T47D (cell line): ENCODE data around the gene MARVELD2.
"Not testable (repeated sequence)": the region's sequence is repeated elsewhere in the genome, so short reads cannot be mapped to it uniquely, and the experiment has no call there.

ENCODE experiments used
- DNase-seq, 2 experiments: peaks; one replicate each; pipeline versions ENCODE4 v3.0.0 to v3.0.0-alpha.2; 2011 to 2012; ENCODE audit warnings: low read depth in 1 of 2, low spot score in 1 of 2
- JUND ChIP-seq: IDR thresholded peaks from 2 replicates; pipeline ENCODE4 v1.6.1; 2012; ENCODE audit warnings: low read depth
- in situ Hi-C: cut with HindIII; loops from 2 replicates; pipeline ENCODE4 v1.10.0; 2016; ENCODE audit warnings: low sequenced_read_pairs, low pct_unique_long_range_greater_than_20kb

The MARVELD2 gene

GRCh38 chr5:69454460-69455249, 39.7 kb downstream of the MARVELD2 start:
- no peak for DNase-seq
- no peak for TF ChIP-seq JUND
- in situ Hi-C loops: no loop called here

- DNase-seq, in situ Hi-C loops: not testable (repeated sequence)
Measured at GRCh38 chr5:69455428-69455988, 40.6 kb downstream of the MARVELD2 start.

DNA sequence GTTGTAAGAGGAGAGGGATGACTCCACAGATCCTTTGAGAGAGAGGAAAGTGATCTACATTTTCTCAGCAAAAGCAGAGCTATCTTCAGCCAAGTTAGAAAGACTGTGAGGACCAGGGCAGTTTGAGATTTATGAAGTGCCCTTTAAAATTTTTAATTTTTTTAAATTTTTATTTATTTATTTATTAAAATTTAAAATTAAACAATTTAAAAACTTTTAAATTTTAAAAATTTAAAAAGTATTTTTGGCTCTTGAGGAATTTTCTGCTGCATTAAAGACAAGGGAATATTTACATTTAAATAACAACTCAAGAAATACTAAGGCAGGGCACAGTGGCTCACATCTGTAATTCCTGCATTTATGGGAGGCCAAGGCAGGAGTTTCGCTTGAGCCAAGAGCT, 47.3 kb downstream of the MARVELD2 start:
- in situ Hi-C loops: no loop called here
- no peak for DNase-seq
- TF ChIP-seq JUND: no peak

GRCh38 chr5:69466375-69466774, 51.5 kb downstream of the MARVELD2 start:
- not testable (repeated sequence) for DNase-seq

GRCh38 chr5:69467442-69468225, 52.7 kb downstream of the MARVELD2 start:
- in situ Hi-C loops: no loop called here
- no peak for TF ChIP-seq JUND
- DNase-seq: no peak

More at GRCh38 chr5:69466375-69466774, 51.5 kb downstream of the MARVELD2 start:
- in situ Hi-C loops: not testable (repeated sequence)

GRCh38 chr5:69468631-69469030, 53.7 kb downstream of the MARVELD2 start:
- DNase-seq: no peak
- in situ Hi-C loops: no loop called here
- TF ChIP-seq JUND: no peak

GRCh38 chr5:69471516-69471915, 56.6 kb downstream of the MARVELD2 start:
- DNase-seq, in situ Hi-C loops: not testable (repeated sequence)

GRCh38 chr5:69472535-69473143, 57.7 kb downstream of the MARVELD2 start:
- DNase-seq, in situ Hi-C loops: not testable (repeated sequence)

- no peak for DNase-seq
- in situ Hi-C loops: no loop called here
- TF ChIP-seq JUND: no peak
Measured at GRCh38 chr5:69477170-69477569, 62.3 kb downstream of the MARVELD2 start.

GRCh38 chr5:69478296-69478695, 63.4 kb downstream of the MARVELD2 start:
- in situ Hi-C loops: not testable (repeated sequence)

GRCh38 chr5:69484891-69485290, 70.0 kb downstream of the MARVELD2 start:
- DNase-seq: no peak
- TF ChIP-seq JUND: no peak
- in situ Hi-C loops: no loop called here

More at GRCh38 chr5:69478296-69478695, 63.4 kb downstream of the MARVELD2 start:
- DNase-seq: not testable (repeated sequence)

GRCh38 chr5:69485471-69485870, 70.6 kb downstream of the MARVELD2 start:
- DNase-seq: no peak
- no peak for TF ChIP-seq JUND
- in situ Hi-C loops: no loop called here

DNA sequence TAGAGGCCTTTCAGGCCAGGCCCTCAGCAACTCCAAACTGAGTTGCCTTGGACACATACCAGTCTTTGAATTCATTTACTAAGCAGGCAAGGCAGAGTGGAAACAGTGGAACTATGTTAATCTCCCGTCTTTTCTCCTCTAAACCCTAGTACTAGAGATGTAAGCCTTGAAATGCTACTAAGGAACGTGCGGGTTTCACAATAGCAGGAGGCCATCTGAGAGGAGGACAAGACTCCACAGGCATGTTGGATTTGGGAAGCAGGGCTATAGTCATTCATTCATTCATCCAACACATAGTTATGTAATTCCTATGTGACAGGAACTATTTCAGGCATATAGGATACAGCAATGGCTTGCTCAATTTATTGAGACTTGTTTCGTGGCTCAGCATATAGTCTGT, 74.3 kb downstream of the MARVELD2 start:
- in situ Hi-C loops: no loop called here
- no peak for DNase-seq
- no peak for TF ChIP-seq JUND
